Astrocyte (in vitro differentiated cells and primary cell): ENCODE results near the gene PTPRK.

ENCODE experiments used
- CTCF ChIP-seq: IDR thresholded peaks from 2 replicates; pipeline ENCODE4 v1.5.1; 2011; ENCODE audit warnings: low read depth, mild to moderate bottlenecking, inconsistent platforms, low read length, moderate library complexity; ENCODE audit not compliant: insufficient read depth
- EZH2 ChIP-seq: IDR thresholded peaks from 2 replicates; pipeline ENCODE4 v1.6.1; 2012; ENCODE audit warnings: mild to moderate bottlenecking, low read length, inconsistent platforms; ENCODE audit not compliant: insufficient read depth

- no peak for TF ChIP-seq CTCF
- no peak for TF ChIP-seq EZH2
Observed at GRCh38 chr6:128208078-128208477, 312.3 kb downstream of the PTPRK start.
